ENCODE measurements around the gene CYP4F22.
"Not testable (repeated sequence)": the region's sequence is repeated elsewhere in the genome, so short reads cannot be mapped to it uniquely, and the experiment has no call there.

The CYP4F22 gene

DNA sequence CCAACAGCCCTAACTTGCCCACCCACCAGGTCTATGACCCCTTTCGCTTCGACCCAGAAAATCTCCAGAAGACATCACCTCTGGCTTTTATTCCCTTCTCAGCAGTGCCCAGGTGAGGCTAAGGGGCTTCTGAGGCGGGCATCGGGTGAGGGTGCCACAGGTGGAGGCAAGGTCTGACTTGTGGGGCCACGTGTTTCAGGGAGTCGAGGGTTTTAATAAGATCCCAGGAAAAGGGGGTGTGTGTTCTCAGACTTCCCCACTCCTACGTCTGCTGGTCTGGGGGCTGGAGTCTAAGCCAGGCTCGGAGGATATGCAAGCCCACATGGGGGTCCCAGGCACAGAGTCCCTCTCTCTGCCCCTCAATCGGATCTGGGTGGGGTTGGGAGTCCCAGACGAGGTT is 75.8 kb downstream of the CYP4F22 start:
- Histone ChIP-seq H3K36me3 (ENCODE audit: control insufficient read depth in 4 of 4, insufficient read depth in 4 of 4, low read length in 3 of 4) (no peaks in the 10 kb centered on the region), H3K27ac (ENCODE audit: insufficient read depth in 1 of 2, low read depth in 1 of 2, low read length in 2 of 2, poor library complexity in 1 of 2, severe bottlenecking in 2 of 2) (no peak overlapping the region), H3K4me1 (ENCODE audit: control extremely low read depth in 1 of 4, control insufficient read depth in 4 of 4, insufficient read depth in 4 of 4, low read length in 3 of 4) (peaks cover 0 to 7% (median 4%) of the 10 kb centered on the region in 4 experiments), H3K9me3 (ENCODE audit: control extremely low read depth in 1 of 5, control insufficient read depth in 4 of 5, insufficient read depth in 2 of 5, low read depth in 1 of 5, low read length in 4 of 5) (no peaks in the 10 kb centered on the region), H3K4me3 (ENCODE audit: control insufficient read depth in 1 of 7, extremely low read depth in 1 of 7, insufficient read depth in 4 of 7, low read depth in 2 of 7, low read length in 6 of 7) (peak overlapping the region in 4 of 7 experiments; percentile 39 to 69 (median 61)), H3K27me3 (replicated peaks in 2 of 5; ENCODE audit: control insufficient read depth in 4 of 5, insufficient read depth in 5 of 5, low read length in 4 of 5) (peaks cover 0 to 8% (median 3%) of the 10 kb centered on the region in 5 experiments)
- 17% methylated on average over 4 of the region's 10 CpGs for WGBS (ENCODE audit: insufficient coverage)
- no peak for DNase-seq
- ChIA-PET POLR2A (no interaction called here), CTCF (interaction anchor here (1.4 kb wide), 1 partner anchor 25 kb away, joined by 3 read pairs; no protein-coding TSS in a partner anchor)

DNA sequence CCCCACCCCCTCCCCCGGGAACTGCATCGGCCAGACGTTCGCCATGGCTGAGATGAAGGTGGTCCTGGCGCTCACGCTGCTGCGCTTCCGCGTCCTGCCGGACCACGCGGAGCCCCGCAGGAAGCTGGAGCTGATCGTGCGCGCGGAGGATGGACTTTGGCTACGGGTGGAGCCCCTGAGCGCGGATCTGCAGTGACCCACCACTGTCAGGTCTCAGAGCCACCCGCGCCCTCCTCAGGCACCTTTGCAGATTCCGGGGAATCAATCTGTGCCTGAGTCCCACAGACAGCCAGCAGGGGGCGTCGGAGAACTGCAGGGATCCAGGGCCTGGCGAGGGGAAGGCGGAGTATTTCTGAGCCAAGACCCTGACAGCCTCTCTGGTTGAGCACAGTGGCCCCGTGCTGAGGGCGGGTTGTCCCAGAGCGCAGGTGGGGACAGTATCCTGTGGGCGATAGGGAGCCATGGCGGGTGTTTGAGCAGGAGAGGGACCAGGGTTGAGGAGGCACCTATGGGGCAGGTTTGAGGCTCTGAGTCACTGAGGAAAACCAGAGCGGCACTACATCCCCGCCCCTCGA is 76.3 kb downstream of the CYP4F22 start:
- Histone ChIP-seq H3K4me3 (ENCODE audit: control insufficient read depth in 1 of 7, extremely low read depth in 1 of 7, insufficient read depth in 4 of 7, low read depth in 2 of 7, low read length in 6 of 7) (peak overlapping the region in 4 of 7 experiments; percentile 39 to 69 (median 61)), H3K4me1 (ENCODE audit: control extremely low read depth in 1 of 4, control insufficient read depth in 4 of 4, insufficient read depth in 4 of 4, low read length in 3 of 4) (peaks cover 0 to 7% (median 4%) of the 10 kb centered on the region in 4 experiments), H3K27me3 (replicated peaks in 2 of 5; ENCODE audit: control insufficient read depth in 4 of 5, insufficient read depth in 5 of 5, low read length in 4 of 5) (peaks cover 0 to 8% (median 3%) of the 10 kb centered on the region in 5 experiments), H3K9me3 (ENCODE audit: control extremely low read depth in 1 of 5, control insufficient read depth in 4 of 5, insufficient read depth in 2 of 5, low read depth in 1 of 5, low read length in 4 of 5) (no peaks in the 10 kb centered on the region), H3K36me3 (ENCODE audit: control insufficient read depth in 4 of 4, insufficient read depth in 4 of 4, low read length in 3 of 4) (no peaks in the 10 kb centered on the region), H3K27ac (ENCODE audit: insufficient read depth in 1 of 2, low read depth in 1 of 2, low read length in 2 of 2, poor library complexity in 1 of 2, severe bottlenecking in 2 of 2) (no peak overlapping the region)
- DNase-seq = peak; percentile 74 to 84 (median 79)
- 2% methylated on average over 32 of the region's 35 CpGs for WGBS (ENCODE audit: insufficient coverage)
- CTCF ChIA-PET = interaction anchor here (0.6 to 1.4 kb wide), 2 partner anchors 25 to 104 kb away, joined by 3 to 4 read pairs; no protein-coding TSS in a partner anchor
- POLR2A ChIA-PET = interaction anchor here (0.6 kb wide), 1 partner anchor 290 kb away, joined by 3 read pairs; no protein-coding TSS in a partner anchor

DNA sequence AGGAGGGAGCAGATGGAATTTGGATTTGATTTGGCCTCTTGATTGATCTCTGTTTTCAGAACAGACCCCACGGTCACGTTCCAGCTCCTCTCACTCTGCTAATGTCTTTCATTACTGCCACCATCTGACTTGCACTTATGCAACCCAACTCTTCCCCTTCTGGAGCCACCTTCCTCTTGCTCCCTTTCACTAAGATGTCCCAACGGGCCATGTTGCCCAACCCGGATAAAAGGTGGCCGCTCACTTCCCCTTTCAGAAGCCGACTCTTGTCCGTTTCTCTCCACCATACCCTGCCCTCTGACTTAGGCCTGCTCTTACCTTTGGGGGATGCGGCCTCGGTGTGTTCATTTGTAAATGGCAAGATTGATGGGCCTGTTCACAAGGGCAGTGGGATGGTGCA is 79.3 kb downstream of the CYP4F22 start:
- ChIA-PET POLR2A (no interaction called here), CTCF (no interaction called here)
- Histone ChIP-seq H3K4me3 (ENCODE audit: control insufficient read depth in 1 of 7, extremely low read depth in 1 of 7, insufficient read depth in 4 of 7, low read depth in 2 of 7, low read length in 6 of 7) (no peak overlapping the region), H3K27ac (ENCODE audit: insufficient read depth in 1 of 2, low read depth in 1 of 2, low read length in 2 of 2, poor library complexity in 1 of 2, severe bottlenecking in 2 of 2) (no peak overlapping the region), H3K9me3 (ENCODE audit: control extremely low read depth in 1 of 5, control insufficient read depth in 4 of 5, insufficient read depth in 2 of 5, low read depth in 1 of 5, low read length in 4 of 5) (peaks cover 0 to 8% (median 0%) of the 10 kb centered on the region in 5 experiments), H3K27me3 (replicated peaks in 2 of 5; ENCODE audit: control insufficient read depth in 4 of 5, insufficient read depth in 5 of 5, low read length in 4 of 5) (peaks cover 0 to 7% (median 3%) of the 10 kb centered on the region in 5 experiments), H3K4me1 (ENCODE audit: control extremely low read depth in 1 of 4, control insufficient read depth in 4 of 4, insufficient read depth in 4 of 4, low read length in 3 of 4) (peaks cover 0 to 7% (median 5%) of the 10 kb centered on the region in 4 experiments), H3K36me3 (ENCODE audit: control insufficient read depth in 4 of 4, insufficient read depth in 4 of 4, low read length in 3 of 4) (no peaks in the 10 kb centered on the region)
- 74% methylated on average over 7 of the region's 9 CpGs for WGBS (ENCODE audit: insufficient coverage)
- peak in 2 of 3 donors; percentile 44 to 54 for DNase-seq

DNA sequence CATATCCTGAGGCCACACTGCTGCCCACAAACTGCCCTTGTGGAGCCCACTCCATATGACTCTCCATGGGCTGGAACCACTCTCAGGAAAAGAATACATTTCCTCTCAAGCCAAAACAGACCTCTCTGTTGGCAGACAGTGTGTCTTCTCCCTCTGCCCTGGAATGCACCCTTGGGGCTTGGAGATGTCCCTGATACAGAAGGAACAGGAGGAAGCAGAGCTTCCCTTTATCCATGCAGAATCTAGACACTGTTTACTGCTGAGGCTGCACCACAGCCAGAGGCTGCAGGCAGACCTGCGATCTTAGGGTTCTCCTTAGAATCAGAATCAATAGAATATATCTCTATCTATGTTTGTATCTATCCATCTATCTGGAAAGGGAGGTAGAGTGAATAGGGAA is 79.9 kb downstream of the CYP4F22 start:
- Histone ChIP-seq H3K27me3 (replicated peaks in 2 of 5; ENCODE audit: control insufficient read depth in 4 of 5, insufficient read depth in 5 of 5, low read length in 4 of 5) (peaks cover 0 to 4% (median 3%) of the 10 kb centered on the region in 5 experiments), H3K4me3 (ENCODE audit: control insufficient read depth in 1 of 7, extremely low read depth in 1 of 7, insufficient read depth in 4 of 7, low read depth in 2 of 7, low read length in 6 of 7) (no peak overlapping the region), H3K36me3 (ENCODE audit: control insufficient read depth in 4 of 4, insufficient read depth in 4 of 4, low read length in 3 of 4) (no peaks in the 10 kb centered on the region), H3K4me1 (ENCODE audit: control extremely low read depth in 1 of 4, control insufficient read depth in 4 of 4, insufficient read depth in 4 of 4, low read length in 3 of 4) (peaks cover 0 to 7% (median 5%) of the 10 kb centered on the region in 4 experiments), H3K27ac (ENCODE audit: insufficient read depth in 1 of 2, low read depth in 1 of 2, low read length in 2 of 2, poor library complexity in 1 of 2, severe bottlenecking in 2 of 2) (no peak overlapping the region), H3K9me3 (ENCODE audit: control extremely low read depth in 1 of 5, control insufficient read depth in 4 of 5, insufficient read depth in 2 of 5, low read depth in 1 of 5, low read length in 4 of 5) (peaks cover 0 to 8% (median 0%) of the 10 kb centered on the region in 5 experiments)
- CTCF ChIA-PET = no interaction called here
- POLR2A ChIA-PET = no interaction called here
- no peak for DNase-seq
- WGBS (ENCODE audit: insufficient coverage) = no CpG with 5 or more reads among the region's 1 CpG

DNA sequence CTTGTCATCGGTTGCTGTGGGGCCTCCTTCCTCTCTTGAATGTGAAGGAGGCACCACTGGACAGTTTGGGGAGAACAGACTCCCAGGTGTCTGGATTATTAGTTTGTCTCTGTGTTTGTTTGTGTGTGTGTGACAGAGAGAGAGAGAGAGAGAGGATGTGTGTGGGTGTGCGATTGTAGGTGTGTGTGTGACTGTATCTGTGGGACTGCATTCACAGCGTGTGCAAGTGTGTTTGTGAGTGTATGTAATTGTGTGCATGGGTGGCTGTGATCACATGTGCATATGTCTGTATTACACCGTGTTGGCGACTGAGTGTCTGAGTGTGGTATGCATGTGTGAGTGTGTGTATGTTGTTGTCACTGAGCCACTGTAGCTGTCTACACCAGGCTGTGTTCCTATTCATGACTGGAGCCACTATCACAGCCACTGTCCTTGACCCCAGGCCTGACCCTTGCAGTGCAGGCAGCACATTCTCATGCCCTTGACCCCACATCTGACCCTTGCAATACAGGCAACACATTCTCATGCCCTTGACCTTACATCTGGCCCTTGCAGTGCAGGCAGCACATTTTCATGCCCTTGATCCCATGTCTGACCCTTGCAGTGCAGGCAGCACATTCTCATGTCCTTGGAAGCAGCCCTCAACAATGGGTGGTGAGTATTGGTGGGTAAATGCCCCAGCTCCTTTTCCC is 81.6 kb downstream of the CYP4F22 start:
- WGBS (ENCODE audit: insufficient coverage) = 81% methylated on average over 4 of the region's 5 CpGs
- no peak for DNase-seq
- Histone ChIP-seq H3K4me3 (ENCODE audit: control insufficient read depth in 1 of 7, extremely low read depth in 1 of 7, insufficient read depth in 4 of 7, low read depth in 2 of 7, low read length in 6 of 7) (no peak overlapping the region), H3K9me3 (ENCODE audit: control extremely low read depth in 1 of 5, control insufficient read depth in 4 of 5, insufficient read depth in 2 of 5, low read depth in 1 of 5, low read length in 4 of 5) (peaks cover 0 to 8% (median 0%) of the 10 kb centered on the region in 5 experiments), H3K27ac (ENCODE audit: insufficient read depth in 1 of 2, low read depth in 1 of 2, low read length in 2 of 2, poor library complexity in 1 of 2, severe bottlenecking in 2 of 2) (no peak overlapping the region), H3K4me1 (ENCODE audit: control extremely low read depth in 1 of 4, control insufficient read depth in 4 of 4, insufficient read depth in 4 of 4, low read length in 3 of 4) (peaks cover 0 to 3% (median under 1%) of the 10 kb centered on the region in 4 experiments), H3K27me3 (replicated peaks in 2 of 5; ENCODE audit: control insufficient read depth in 4 of 5, insufficient read depth in 5 of 5, low read length in 4 of 5) (peaks cover 0 to 1% (median 0%) of the 10 kb centered on the region in 5 experiments), H3K36me3 (ENCODE audit: control insufficient read depth in 4 of 4, insufficient read depth in 4 of 4, low read length in 3 of 4) (no peaks in the 10 kb centered on the region)
- ChIA-PET CTCF (no interaction called here), POLR2A (no interaction called here)

DNA sequence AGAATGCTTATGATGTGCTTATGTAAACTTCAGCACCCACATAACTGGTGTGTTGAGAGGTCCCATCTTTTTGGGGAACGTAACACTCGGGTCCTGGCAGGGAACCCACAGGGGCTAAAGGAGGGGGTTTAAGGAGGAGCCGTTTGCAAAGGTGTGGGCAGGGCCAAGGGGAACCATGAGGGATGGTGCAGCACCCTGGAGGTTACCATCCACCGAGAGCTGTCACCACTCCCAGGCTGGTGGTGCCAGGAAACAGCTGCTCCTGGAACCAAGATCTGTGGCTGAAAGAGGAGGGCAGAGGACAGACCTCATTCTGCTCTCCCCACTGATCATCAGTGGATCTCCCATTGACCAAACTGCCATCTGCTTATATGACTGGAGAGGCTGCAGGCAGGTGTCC is 83.5 kb downstream of the CYP4F22 start:
- H3K36me3 ChIP-seq (ENCODE audit: control insufficient read depth in 4 of 4, insufficient read depth in 4 of 4, low read length in 3 of 4) = no peaks in the 10 kb centered on the region
- peaks cover 0 to 8% (median 0%) of the 10 kb centered on the region in 5 experiments for H3K9me3 ChIP-seq (ENCODE audit: control extremely low read depth in 1 of 5, control insufficient read depth in 4 of 5, insufficient read depth in 2 of 5, low read depth in 1 of 5, low read length in 4 of 5)
- ChIA-PET POLR2A (no interaction called here), CTCF (no interaction called here)
- H3K4me1 ChIP-seq (ENCODE audit: control extremely low read depth in 1 of 4, control insufficient read depth in 4 of 4, insufficient read depth in 4 of 4, low read length in 3 of 4) = peaks cover 0 to 3% (median 2%) of the 10 kb centered on the region in 4 experiments
- WGBS (ENCODE audit: insufficient coverage) = 74% methylated on average over 4 of the region's 4 CpGs
- no peak overlapping the region for H3K27ac ChIP-seq (ENCODE audit: insufficient read depth in 1 of 2, low read depth in 1 of 2, low read length in 2 of 2, poor library complexity in 1 of 2, severe bottlenecking in 2 of 2)
- H3K27me3 ChIP-seq (replicated peaks in 2 of 5; ENCODE audit: control insufficient read depth in 4 of 5, insufficient read depth in 5 of 5, low read length in 4 of 5) = peaks cover 0 to 1% (median 0%) of the 10 kb centered on the region in 5 experiments
- no peak for DNase-seq
- H3K4me3 ChIP-seq (ENCODE audit: control insufficient read depth in 1 of 7, extremely low read depth in 1 of 7, insufficient read depth in 4 of 7, low read depth in 2 of 7, low read length in 6 of 7) = no peak overlapping the region

DNA sequence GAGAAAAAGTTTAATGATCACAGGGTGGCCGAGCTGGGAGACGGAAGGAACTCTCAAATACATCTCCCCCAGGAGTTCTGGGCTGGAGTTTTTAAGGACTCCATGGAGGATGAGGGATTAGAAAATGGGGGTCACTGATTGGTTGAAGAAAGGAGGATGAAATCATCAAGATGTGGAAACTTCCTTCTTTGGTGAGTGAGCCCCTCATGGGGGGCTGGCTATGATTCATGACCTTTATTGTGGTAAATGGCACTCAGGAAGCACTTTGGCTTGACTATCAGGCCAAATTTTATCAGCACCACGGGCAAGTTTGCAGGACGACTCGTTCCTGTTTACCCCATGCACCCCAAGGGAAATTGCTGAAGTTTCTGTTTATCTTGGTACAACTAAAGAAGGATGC is 84.2 kb downstream of the CYP4F22 start:
- H3K9me3 ChIP-seq (ENCODE audit: control extremely low read depth in 1 of 5, control insufficient read depth in 4 of 5, insufficient read depth in 2 of 5, low read depth in 1 of 5, low read length in 4 of 5) = not testable (repeated sequence)

More for the DNA sequence above, 84.2 kb downstream of the CYP4F22 start:
- no CpG with 5 or more reads among the region's 5 CpGs for WGBS (ENCODE audit: insufficient coverage)
- DNase-seq = peak in 2 of 3 donors; percentile 47 to 61
- H3K27ac ChIP-seq (ENCODE audit: insufficient read depth in 1 of 2, low read depth in 1 of 2, low read length in 2 of 2, poor library complexity in 1 of 2, severe bottlenecking in 2 of 2); H3K4me3 ChIP-seq (ENCODE audit: control insufficient read depth in 1 of 7, extremely low read depth in 1 of 7, insufficient read depth in 4 of 7, low read depth in 2 of 7, low read length in 6 of 7); H3K27me3 ChIP-seq (replicated peaks in 2 of 5; ENCODE audit: control insufficient read depth in 4 of 5, insufficient read depth in 5 of 5, low read length in 4 of 5); H3K36me3 ChIP-seq (ENCODE audit: control insufficient read depth in 4 of 4, insufficient read depth in 4 of 4, low read length in 3 of 4); CTCF ChIA-PET; POLR2A ChIA-PET; H3K4me1 ChIP-seq (ENCODE audit: control extremely low read depth in 1 of 4, control insufficient read depth in 4 of 4, insufficient read depth in 4 of 4, low read length in 3 of 4): not testable (repeated sequence)

All from common myeloid progenitor, CD34-positive (primary cell).